T-helper 1 cell treated with Interleukin-12 subunit alpha and Interleukin-12 subunit beta and Interleukin-4 antibody, amounts not matched to agents 30 ng/mL and 1 ng/mL, for 36 hours (primary cell): ENCODE measurements around the gene MVP. TPM values are rescaled to one million over a fixed set of nuclear protein-coding genes. Genes with fewer than 3 reads are reported as not detected.

Experiments used
- intact Hi-C: fragments of 100-400 bp; cut with micrococcal nuclease; formaldehyde crosslinking; loops from one replicate; pipeline ENCODE4 v1.15.1; 2024
- total RNA-seq: library from RNA; stranded (reverse); gene quantifications from 2 replicates; pipeline ENCODE4 v1.2.3, GENCODE V29; 2022

MVP gene
- total RNA-seq, 1 donor from 2014 or later, result 268 TPM

DNA sequence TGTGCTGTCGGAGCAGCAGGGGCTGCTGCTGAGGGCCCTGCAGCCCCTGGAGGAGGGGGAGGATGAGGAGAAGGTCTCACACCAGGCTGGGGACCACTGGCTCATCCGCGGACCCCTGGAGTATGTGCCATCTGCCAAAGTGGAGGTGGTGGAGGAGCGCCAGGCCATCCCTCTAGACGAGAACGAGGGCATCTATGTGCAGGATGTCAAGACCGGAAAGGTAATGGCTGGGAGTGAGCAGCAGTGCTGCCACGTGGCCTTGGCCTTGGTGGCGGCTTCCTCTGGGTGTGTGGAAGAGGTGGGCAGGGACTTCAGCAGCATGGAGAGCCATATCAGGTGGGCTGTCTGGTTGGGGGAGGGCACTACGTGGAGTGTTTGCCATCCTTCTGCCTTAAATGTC is 20.0 kb downstream of the MVP start:
- intact Hi-C loops, result no loop called here

DNA sequence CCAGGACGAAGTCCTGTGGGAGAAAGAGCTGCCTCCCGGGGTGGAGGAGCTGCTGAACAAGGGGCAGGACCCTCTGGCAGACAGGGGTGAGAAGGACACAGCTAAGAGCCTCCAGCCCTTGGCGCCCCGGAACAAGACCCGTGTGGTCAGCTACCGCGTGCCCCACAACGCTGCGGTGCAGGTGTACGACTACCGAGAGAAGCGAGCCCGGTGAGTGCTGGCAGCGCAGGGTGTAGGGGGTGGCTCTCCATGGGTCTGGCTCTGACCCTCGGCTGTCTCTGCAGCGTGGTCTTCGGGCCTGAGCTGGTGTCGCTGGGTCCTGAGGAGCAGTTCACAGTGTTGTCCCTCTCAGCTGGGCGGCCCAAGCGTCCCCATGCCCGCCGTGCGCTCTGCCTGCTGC is 21.4 kb downstream of the MVP start:
- intact Hi-C loops, result no loop called here

DNA sequence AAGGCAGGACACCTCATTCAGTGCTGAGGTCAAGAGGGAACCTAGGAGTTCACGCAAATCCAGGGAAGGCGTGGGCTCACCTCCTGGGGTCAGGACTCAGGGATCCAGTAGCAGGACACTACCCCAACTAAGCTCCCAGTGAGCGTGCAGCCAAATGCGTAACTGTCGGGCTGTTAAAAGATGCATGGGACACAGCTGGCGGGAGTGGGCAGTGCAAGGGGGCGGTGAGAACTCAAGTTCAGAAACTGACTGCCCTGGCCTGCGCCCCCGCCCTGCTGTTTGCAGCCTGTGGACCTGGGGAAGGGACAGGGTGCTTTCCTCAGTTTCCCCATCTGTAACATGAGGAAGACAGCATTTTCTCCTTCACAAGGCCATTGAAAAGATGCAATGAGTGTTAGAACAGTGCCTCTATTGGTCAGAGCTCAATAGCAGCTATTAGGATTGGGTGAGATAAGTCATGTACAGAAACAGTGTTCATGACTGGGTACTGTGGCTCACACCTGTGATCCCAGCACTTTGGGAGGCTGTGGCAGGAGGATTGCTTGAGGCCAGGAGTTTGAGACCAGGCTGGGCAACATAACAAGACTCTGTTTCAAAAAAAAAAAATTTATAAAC is 22.6 kb downstream of the MVP start:
- intact Hi-C loops, result no loop called here

DNA sequence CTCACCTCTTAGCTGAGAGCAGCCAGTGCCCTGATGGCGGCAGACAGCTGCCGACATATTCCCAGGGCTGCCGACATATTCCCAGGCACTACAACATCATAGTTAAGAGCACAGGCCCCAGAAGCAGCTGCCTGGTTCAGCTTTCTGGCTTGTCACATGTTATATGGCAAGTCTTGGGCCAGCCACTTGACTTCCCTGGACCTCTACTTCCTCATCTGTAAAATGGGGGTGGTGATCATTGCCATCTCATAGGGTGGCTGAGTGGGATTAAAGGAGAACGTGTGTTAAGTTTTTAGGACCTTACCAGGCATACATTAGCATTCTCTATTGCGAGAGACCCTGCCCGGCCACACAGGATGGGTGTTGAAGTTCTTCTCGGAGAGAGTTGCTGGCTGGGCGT is 23.7 kb downstream of the MVP start:
- intact Hi-C loops, result no loop called here

DNA sequence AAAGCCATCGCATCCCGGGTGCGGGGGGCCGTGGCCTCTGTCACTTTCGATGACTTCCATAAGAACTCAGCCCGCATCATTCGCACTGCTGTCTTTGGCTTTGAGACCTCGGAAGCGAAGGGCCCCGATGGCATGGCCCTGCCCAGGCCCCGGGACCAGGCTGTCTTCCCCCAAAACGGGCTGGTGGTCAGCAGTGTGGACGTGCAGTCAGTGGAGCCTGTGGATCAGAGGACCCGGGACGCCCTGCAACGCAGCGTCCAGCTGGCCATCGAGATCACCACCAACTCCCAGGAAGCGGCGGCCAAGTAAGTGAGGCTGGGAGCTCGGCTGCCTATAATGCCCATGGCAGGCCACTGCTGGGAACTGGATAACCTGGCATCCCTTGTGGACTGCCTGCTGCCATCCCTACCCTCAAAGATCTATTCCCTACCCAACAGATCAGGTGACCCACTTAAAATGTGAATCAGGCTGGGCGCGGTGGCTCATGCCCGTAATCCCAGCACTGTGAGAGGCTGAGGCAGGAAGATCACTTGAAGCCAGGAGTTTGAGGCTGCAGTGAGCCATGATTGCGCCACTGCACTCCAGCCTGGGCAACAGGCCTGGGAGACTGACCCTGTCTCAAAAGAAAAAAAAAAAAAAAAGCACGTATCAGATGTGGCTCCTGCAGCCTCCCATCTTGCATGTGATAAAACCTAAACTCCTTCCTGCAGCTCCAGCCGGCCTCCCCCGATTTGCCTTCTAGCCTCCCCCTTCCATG is 24.5 kb downstream of the MVP start:
- intact Hi-C loops, result loop anchor here (5.0 kb wide), 1 partner anchor 178 kb away; the partner anchor contains the start of gene C16orf92

DNA sequence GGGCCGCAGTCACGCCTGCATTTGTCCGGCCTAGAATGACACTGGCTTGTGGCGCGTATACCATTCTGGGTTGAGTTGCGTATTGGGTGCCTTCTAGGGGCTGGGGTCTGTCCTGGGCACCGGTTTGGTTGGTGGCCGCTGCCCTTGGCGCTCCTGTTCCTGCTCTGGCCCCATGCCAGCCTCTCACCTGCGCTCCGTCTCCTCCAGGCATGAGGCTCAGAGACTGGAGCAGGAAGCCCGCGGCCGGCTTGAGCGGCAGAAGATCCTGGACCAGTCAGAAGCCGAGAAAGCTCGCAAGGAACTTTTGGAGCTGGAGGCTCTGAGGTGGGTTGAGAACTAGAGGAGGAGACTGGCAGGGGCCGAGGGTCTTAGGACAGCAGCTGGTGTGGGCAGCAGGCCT is 25.4 kb downstream of the MVP start:
- intact Hi-C loops, result loop anchor here (5.0 kb wide), 1 partner anchor 177 kb away; the partner anchor contains the start of gene C16orf92

DNA sequence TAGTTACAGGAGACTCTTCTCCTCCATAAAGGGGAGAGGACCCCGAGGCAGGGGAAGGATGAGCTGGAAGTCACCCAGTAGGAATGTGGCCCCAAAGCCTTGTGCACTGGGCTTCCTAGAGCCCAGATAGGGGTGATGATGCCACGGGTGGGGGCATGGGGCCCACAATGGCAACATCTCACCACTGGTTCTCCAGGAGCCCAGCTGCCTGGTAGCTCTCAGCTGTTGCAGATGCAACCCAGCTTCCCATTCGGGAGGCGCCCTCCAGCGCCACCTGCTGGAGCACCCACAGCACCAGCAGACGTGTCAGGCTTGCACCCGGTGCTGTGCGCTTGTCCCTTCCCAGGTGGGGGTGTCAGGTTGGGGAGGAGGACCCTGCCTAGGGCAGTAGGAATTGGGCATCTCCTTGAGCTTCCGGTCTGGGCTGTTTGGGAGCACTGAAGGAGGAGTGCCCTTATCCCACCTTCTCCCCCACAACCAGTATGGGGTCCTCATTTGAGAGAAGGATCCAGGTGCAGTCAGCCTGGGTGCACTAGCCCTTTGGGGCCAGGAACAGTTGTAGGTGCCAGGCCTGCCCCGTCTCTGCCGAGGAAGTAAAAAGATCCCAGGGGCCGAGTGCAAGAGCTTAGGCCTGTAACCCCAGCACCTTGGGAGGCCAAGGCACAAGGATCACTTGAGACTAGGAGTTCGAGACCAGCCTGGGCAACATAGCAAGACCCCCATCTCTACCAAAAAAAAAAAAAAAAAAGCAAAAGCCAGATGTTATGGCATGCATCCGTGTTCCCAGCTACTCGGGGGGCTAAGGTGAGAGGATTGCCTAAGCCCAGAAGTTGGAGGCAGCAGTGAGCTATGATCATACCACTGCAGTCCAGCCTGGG is 28.4 kb downstream of the MVP start:
- intact Hi-C loops, result loop anchor here (1.0 to 5.0 kb wide), 7 partner anchors 21 to 174 kb away; partner anchors contain the start of genes C16orf92 and MVP

DNA sequence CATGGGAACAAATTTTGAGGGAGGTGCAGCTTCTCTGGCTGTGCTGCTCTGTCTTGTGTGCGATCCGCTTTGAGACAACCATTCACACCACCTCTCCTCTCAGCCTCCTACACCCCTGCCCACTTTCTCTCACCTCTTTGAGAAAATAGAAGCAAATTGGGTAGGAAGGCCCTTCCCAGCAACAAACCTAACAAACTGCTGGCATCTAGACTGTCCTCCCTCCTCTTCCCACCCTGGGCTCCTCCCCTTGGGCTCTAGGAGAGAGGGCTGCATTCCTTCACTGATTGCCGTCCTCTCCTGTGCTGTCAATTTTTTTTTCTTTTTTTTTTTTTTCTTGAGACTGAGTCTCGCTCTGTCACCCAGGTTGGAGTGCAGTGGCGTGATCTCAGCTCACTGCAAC is 29.2 kb downstream of the MVP start:
- intact Hi-C loops, result loop anchor here (2.0 to 5.0 kb wide), 2 partner anchors 157 to 173 kb away; partner anchors contain the start of gene C16orf92

DNA sequence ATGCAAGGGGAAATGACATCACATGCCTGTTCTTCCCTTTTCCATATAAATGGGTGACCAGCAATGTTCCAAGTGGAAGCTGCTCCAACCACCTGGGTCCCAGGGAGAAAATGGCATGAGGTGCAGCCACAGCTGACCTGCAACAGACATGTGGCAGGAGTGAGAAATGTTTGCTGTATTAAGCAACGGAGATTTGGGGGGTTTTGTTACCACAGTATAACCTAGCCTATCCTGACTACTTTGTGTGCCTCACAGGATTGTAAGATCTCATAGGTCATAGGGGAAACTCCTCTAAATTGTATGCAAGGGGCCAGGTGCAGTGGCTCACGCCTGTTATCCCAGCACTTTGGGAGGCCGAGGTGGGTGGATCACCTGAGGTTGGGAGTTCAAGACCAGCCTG is 30.7 kb downstream of the MVP start:
- intact Hi-C loops, result no loop called here

DNA sequence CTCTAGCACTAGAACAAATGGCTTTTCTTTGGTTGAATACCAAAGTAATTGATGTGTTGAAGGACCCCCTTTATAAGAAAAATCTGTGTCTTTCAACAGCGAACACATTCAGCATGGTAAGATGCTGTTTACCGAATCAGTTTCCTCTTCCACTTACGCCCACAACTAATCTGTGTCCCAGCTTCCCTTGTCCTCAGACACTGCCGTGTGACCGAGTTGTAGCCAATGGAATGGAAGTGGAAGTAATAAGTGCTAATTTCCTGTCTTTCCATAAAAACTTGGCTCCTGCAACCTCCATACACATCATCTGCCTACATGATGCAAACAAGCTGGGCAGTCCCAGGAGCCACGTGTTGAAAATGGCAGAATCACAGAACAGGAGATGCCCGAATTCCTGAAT is 32.4 kb downstream of the MVP start:
- intact Hi-C loops, result no loop called here

DNA sequence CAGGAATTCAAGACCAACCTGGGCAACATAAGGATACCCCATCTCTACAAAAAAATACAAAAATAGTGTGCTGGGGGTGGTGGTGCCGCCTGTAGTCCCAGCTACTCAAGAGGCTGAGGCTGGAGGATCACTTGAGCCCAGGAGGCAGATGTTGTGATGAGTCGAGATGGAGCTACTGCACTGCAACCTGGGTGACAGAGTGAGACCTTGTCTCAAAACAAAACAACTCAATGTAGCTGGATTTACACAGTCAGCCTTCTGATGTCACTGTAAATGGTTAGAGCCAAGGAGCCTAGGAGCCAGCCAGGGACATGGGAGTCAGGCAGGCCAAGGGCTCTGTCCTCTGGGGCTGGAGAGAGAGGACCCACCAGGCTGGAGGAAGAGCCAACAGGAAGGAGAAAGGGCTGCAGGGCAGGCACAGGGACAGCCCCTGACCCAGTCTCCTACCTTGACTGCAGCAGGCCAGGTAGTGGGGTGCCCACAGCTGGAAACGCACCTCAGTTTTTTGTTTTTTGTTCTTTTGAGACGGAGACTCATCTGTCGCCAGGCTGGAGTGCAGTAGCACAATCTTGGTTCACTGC is 34.3 kb downstream of the MVP start:
- intact Hi-C loops, result no loop called here

DNA sequence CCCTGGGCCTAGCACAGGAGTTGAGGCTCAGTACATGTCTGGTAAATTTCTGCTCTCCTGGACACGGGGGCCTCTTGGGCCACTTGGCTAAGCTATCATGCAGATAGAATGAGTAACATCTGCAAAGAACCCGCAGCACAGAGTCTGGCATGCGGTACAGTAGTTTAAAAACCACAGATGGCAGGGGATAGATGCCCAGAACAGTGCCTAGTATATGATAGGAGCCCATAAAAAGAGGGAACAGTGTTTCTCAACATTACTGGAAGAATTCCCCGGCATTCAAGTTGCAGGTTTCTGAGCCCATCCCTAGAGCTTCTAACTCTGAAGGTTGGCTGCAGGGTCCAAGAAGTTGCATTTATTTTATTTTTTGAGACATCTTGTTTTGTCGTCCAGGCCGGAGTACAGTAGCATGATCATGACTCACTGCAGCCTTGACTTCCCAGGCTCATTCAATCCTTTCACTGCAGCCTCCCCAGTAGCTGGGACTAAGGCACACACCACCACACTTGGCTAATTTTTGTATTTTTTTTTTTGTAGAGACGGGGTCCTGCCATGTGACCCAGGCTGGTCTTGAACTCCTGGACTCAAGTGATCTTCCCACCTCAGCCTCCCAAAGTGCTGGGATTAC is 37.0 kb downstream of the MVP start:
- intact Hi-C loops, result no loop called here

DNA sequence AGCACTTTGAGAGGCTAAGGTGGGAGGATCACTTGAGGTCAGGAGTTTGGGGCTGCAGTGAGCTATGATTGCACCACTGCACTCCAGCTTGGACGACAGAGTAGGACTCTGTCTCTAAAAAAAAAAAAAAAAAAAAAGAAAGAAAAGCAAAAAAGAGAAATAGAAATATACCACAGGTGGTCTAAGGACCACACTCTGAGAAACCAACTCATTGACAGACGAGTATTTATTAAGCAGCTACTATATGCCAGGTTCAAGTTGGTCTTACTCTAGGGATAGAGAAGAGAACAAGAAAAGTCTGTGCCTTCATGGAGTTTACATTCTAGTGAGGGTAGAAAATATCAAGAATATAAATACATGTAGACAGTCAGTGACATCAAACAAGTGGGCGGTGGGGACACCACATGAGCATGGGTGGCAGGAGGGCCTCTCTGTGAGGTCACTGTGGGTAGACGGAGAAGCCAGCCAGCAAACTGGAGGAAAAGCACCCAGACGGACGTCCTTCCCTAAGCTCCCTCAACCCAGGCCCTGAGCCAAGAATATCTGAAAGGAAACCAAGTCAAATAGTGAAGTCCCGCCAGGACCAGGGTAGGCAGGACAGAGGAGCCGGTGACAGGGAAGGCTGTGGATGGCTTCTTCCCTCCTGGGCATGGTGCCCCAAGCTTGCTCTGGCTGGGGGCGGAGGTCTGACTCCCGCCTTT is 38.0 kb downstream of the MVP start:
- intact Hi-C loops, result no loop called here

DNA sequence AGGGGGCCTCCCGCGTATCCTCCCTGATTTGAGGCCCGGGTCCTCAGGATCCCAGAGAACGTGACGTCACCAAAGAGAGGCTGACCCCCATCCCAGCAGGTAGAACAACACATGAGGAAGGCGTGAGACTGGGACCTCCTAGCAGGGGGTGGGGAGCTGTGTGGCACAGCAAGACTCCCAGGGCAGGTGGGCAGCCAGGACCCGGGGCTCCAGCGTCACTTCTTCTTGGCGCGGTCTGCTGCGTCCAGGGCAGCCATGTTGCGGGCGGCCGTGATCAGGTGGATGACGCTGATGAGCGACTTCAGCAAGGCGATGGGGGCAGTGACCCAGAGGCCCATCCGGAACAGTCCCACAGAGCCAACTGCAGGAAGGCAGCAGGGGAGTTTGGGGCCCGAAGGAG is 38.7 kb downstream of the MVP start:
- intact Hi-C loops, result no loop called here

DNA sequence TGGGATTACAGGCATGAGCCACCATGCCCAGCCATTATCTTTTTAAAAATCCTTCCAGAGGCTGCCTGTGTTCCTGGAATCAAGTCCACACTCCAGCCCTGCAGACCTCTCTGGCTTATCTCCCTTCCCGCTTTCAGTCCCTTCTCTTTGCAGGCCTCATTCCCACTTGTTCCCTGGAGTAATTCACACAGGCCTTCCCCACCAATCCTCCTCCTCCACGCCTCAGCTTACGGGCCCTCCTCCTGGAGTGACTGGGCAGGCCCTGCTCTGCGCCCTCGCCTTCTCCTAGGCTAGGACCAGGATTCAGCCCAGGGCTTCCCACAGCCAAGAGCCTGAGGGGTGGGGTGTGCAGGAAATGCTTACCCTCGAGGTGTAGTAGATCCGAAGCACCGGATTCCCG is 40.0 kb downstream of the MVP start:
- intact Hi-C loops, result no loop called here

DNA sequence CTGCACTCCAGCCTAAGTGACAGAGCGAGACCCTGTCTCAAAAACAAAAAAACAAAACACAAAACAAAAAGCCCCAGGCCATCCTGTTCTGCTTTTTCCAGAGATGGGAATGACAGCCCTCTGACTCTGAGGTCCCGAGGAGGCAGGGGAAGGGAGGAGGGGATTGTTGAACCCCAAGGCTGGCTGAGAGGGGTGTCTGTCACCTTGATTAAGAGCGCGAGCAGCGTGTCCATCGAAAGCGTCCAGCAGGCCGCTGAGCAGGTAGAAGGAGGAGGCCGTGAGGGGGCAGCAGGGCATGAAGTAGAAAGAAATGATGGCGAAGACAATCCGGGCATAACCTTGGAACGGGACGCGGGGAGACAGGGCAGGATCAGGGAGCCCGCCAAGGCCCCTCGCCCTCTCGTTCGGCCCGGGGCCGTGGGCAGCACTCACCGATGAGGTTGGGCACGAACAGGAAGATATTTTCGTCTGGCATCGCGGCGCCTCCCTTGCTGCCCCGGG is 42.2 kb downstream of the MVP start:
- intact Hi-C loops, result no loop called here

DNA sequence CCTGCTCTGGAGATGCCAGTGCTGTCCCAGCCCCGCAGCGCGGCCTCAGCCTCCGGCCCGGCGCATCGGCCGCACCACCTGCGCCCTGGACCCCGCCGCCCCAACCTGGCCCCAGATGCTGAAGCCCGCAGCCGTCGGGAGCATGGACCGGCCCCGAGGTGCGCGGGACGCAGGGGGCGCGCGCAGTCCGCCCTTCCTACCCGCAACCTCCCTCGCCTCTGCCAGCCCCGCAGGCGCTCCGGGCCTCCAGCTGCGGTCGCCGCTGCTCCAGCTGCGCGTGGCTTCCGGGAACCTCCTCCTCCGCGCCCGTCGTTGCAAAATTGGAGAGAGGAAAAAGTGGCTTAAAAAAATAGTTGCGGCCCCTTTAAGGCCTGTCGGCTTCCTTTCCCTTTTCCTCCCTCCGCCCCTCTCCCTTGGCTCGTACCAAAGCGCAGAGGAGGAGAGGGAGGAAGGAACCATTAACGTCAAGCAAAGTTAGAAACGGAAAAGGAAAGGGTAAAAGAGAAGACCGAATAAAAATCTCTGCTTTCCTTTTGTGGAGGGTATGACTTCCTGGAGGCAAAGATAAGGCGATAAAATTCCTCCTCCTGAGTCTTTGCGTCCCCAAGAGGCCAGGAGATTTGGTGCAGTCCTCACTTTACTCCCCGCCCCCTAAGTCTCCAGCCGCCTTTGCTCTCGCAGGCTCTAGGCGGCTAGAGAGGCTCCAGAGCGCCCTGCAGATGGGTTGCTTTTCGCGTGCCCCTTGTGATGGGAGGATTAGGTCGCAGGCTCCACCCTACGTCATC is 42.8 kb downstream of the MVP start, which contains the start of gene CDIPT:
TSS of gene CDIPT (minus strand) at position 343 of the 785 bp plus-strand sequence. CDS start 369 bp downstream, outside the sequence.
- intact Hi-C loops, result loop anchor here (1.0 kb wide), 13 partner anchors 14 to 268 kb away; partner anchors contain the start of genes ASPHD1, INO80E, KCTD13 and KIF22

DNA sequence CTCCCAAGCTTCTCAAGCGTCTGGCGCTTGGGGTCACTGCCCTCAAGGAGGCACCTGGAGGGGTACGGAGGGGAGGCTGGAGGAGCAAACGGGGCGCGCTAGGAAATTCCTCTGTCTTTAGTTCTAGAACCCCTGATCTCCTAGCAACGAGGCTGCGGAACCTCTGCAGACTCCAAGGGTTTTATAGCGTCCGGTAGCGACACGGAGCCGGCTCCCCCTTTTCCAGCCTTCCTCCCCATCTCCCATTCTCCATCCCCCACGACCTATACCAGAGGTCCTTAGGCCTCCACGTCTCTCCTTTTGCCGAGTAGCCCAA is 43.4 kb downstream of the MVP start:
- intact Hi-C loops, result loop anchor here (1.0 kb wide), 13 partner anchors 14 to 268 kb away; partner anchors contain the start of genes ASPHD1, INO80E, KCTD13 and KIF22

DNA sequence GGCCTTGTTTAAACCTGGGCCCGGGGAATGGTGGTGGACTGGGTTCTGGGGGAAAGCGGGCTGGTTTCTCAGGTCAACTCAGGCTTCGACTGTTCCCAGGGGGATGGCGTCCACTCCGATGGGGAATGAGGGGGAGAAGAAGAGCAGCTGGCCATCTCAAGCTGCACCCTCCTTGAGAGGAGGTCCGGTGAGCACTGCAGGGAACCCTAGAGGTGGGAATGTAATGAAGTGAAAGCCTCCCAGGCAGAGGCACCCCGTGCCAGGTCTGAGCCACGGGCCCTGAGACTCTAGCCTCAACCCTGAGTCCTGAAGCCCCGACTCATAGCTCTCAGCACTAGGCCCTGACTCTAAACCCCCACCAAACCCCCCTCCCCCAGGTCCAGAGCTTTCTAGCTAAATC is 43.9 kb downstream of the MVP start:
- intact Hi-C loops, result no loop called here
